IMR-90 (cell line): ENCODE data around the gene PCK2. TPM values are rescaled to one million over a fixed set of nuclear protein-coding genes. Genes with fewer than 3 reads are reported as not detected.

Experiments
- ATAC-seq: fragments of 200-7000 bp; cut with Tn5 transposase; 2 replicates; pipeline ENCODE4 v1.9.1; 2020; ENCODE audit warnings: low read depth, mild to moderate bottlenecking, moderate library complexity
- BruUV-seq: library from RNA; stranded (reverse); fragments of 400-500 nt; replicated peaks from 2 replicates; lab custom pipeline; 2021; lab: Mats Ljungman, UMichigan
- CTCF ChIA-PET: fragments of 300-600 bp; formaldehyde crosslinking; extraction: SDS; loops from one replicate; lab custom pipeline; 2021; ENCODE audit warnings: antibody characterized with exemption; lab: Yijun Ruan, JAX
- POLR2A ChIA-PET: fragments of 300-600 bp; sonication (Branson Sonifier 250); formaldehyde crosslinking; loops from one replicate; lab custom pipeline; 2022; ENCODE audit warnings: antibody characterized with exemption; ENCODE audit not compliant: unreplicated experiment; lab: Charles Lee
- DNase-seq: peaks from one replicate; pipeline ENCODE4 v3.0.0; 2013
- H2AFZ ChIP-seq: replicated peaks from 2 replicates; pipeline ENCODE3; 2013; ENCODE audit warnings: low read length, mild to moderate bottlenecking; ENCODE audit not compliant: poor library complexity
- H2AK5ac ChIP-seq: 2 replicates; pipeline ENCODE4 v1.6.1; 2013; ENCODE audit warnings: low read depth, low read length, inconsistent platforms
- H2AK9ac ChIP-seq: replicated peaks from 2 replicates; pipeline ENCODE3; 2013; ENCODE audit warnings: mild to moderate bottlenecking, low read depth, low read length, moderate library complexity; ENCODE audit not compliant: poor library complexity
- H2BK120ac ChIP-seq: 2 replicates; pipeline ENCODE4 v1.6.1; 2013; ENCODE audit warnings: low read depth, low read length, inconsistent platforms
- H2BK15ac ChIP-seq: 3 replicates; pipeline ENCODE4 v1.6.1; 2013; ENCODE audit warnings: low read depth, low read length, inconsistent platforms
- H2BK20ac ChIP-seq: 2 replicates; pipeline ENCODE4 v1.6.1; 2013; ENCODE audit warnings: low read depth, mild to moderate bottlenecking, inconsistent platforms, low read length, moderate library complexity
- H2BK5ac ChIP-seq: 2 replicates; pipeline ENCODE4 v1.6.1; 2013; ENCODE audit warnings: mild to moderate bottlenecking, low read depth, low read length, inconsistent platforms; ENCODE audit not compliant: poor library complexity, severe bottlenecking
- H3K14ac ChIP-seq: replicated peaks from 2 replicates; pipeline ENCODE4 v1.6.1; 2013; ENCODE audit warnings: low read depth, low read length, inconsistent platforms
- H3K18ac ChIP-seq: 2 replicates; pipeline ENCODE4 v1.6.1; 2013; ENCODE audit warnings: low read depth, low read length, control low read depth
- H3K23ac ChIP-seq: 2 replicates; pipeline ENCODE4 v1.6.1; 2013; ENCODE audit warnings: low read depth, low read length, inconsistent platforms
- H3K27ac ChIP-seq: 2 replicates; pipeline ENCODE4 v1.5.1; 2013; ENCODE audit warnings: mild to moderate bottlenecking, control low read depth, low read length; ENCODE audit not compliant: insufficient read depth
- H3K27me3 ChIP-seq: 2 replicates; pipeline ENCODE4 v1.6.1; 2013; ENCODE audit warnings: low read length; ENCODE audit not compliant: control insufficient read depth, insufficient read depth
- H3K36me3 ChIP-seq: 2 replicates; pipeline ENCODE4 v1.6.1; 2013; ENCODE audit warnings: low read length, mixed read lengths; ENCODE audit not compliant: control insufficient read depth, insufficient read depth
- H3K4ac ChIP-seq: 2 replicates; pipeline ENCODE4 v1.6.1; 2013; ENCODE audit warnings: low read depth, low read length, inconsistent platforms
- H3K4me1 ChIP-seq: 2 replicates; pipeline ENCODE4 v1.6.1; 2013; ENCODE audit warnings: low read length, mixed read lengths; ENCODE audit not compliant: control insufficient read depth, insufficient read depth
- H3K4me2 ChIP-seq: 2 replicates; pipeline ENCODE4 v1.6.1; 2013; ENCODE audit warnings: low read depth, mild to moderate bottlenecking, control low read depth, low read length, moderate library complexity
- H3K4me3 ChIP-seq: 2 replicates; pipeline ENCODE4 v1.5.1; 2013; ENCODE audit warnings: low read depth, mild to moderate bottlenecking, control low read depth, low read length, moderate library complexity; ENCODE audit not compliant: insufficient read depth
- H3K56ac ChIP-seq: 2 replicates; pipeline ENCODE4 v1.6.1; 2013; ENCODE audit warnings: low read length, inconsistent platforms; ENCODE audit not compliant: insufficient read depth; ENCODE audit errors: extremely low read depth
- H3K79me1 ChIP-seq, 2 experiments: 2 replicates each; pipeline ENCODE4 v1.6.1; 2013; ENCODE audit warnings: low read length in 2 of 2, inconsistent platforms in 1 of 2, low read depth in 1 of 2
- H3K9ac ChIP-seq: 2 replicates; pipeline ENCODE4 v1.6.1; 2013; ENCODE audit warnings: low read depth, low read length, control low read depth
- H3K9me1 ChIP-seq: 2 replicates; pipeline ENCODE4 v1.6.1; 2013; ENCODE audit warnings: low read length, inconsistent platforms; ENCODE audit not compliant: insufficient read depth
- H3K9me3 ChIP-seq: 2 replicates; pipeline ENCODE4 v1.6.1; 2013; ENCODE audit warnings: low read length; ENCODE audit not compliant: control insufficient read depth, insufficient read depth
- H4K20me1 ChIP-seq: 2 replicates; pipeline ENCODE4 v1.6.1; 2013; ENCODE audit warnings: low read length, inconsistent platforms; ENCODE audit not compliant: insufficient read depth
- H4K5ac ChIP-seq: 2 replicates; pipeline ENCODE4 v1.6.1; 2013; ENCODE audit warnings: mild to moderate bottlenecking, low read depth, low read length, control low read depth
- H4K8ac ChIP-seq, 2 experiments: 2 replicates each; pipeline ENCODE4 v1.6.1; 2013; ENCODE audit warnings: low read depth in 2 of 2, low read length in 2 of 2, control low read depth in 1 of 2, inconsistent platforms in 1 of 2
- H4K91ac ChIP-seq: 2 replicates; pipeline ENCODE4 v1.6.1; 2013; ENCODE audit warnings: low read depth, low read length, inconsistent platforms; ENCODE audit not compliant: insufficient read depth
- BHLHE40 ChIP-seq: fragments of 150-350 bp; IDR thresholded peaks from 2 replicates; pipeline ENCODE4 v1.6.1; 2016; ENCODE audit warnings: mild to moderate bottlenecking, low read depth, low read length
- CEBPB ChIP-seq: IDR thresholded peaks from 2 replicates; pipeline ENCODE4 v1.6.1; 2012; ENCODE audit warnings: low read depth, low read length, improper control_type of control experiment
- CHD1 ChIP-seq: IDR thresholded peaks from 2 replicates; pipeline ENCODE4 v1.6.1; 2012; ENCODE audit warnings: low read depth, low read length, improper control_type of control experiment
- CTCF ChIP-seq: conservative IDR thresholded peaks from 2 replicates; pipeline ENCODE4 v1.5.1; 2012; ENCODE audit warnings: mild to moderate bottlenecking, low read depth, low read length, improper control_type of control experiment
- ELK1 ChIP-seq: fragments of 150-350 bp; IDR thresholded peaks from 2 replicates; pipeline ENCODE4 v1.6.1; 2016; ENCODE audit warnings: low read depth, mild to moderate bottlenecking, low read length, moderate library complexity, borderline replicate concordance
- FOS ChIP-seq: fragments of 150-350 bp; IDR thresholded peaks from 2 replicates; pipeline ENCODE4 v1.6.1; 2016; ENCODE audit warnings: low read depth, low read length
- MAFK ChIP-seq: IDR thresholded peaks from 2 replicates; pipeline ENCODE4 v1.6.1; 2012; ENCODE audit warnings: low read depth, low read length, improper control_type of control experiment
- MAZ ChIP-seq: IDR thresholded peaks from 2 replicates; pipeline ENCODE4 v1.6.1; 2012; ENCODE audit warnings: low read depth, mild to moderate bottlenecking, low read length, improper control_type of control experiment, moderate library complexity, borderline replicate concordance
- MXI1 ChIP-seq: IDR thresholded peaks from 2 replicates; pipeline ENCODE4 v1.6.1; 2012; ENCODE audit warnings: low read depth, mild to moderate bottlenecking, low read length, moderate library complexity, borderline replicate concordance
- NFE2L2 ChIP-seq: fragments of 150-350 bp; IDR thresholded peaks from 2 replicates; pipeline ENCODE4 v1.6.1; 2016; ENCODE audit warnings: low read depth, mild to moderate bottlenecking, low read length
- POLR2A ChIP-seq: IDR thresholded peaks from 2 replicates; pipeline ENCODE4 v1.6.1; 2012; ENCODE audit warnings: mild to moderate bottlenecking, low read depth, low read length
- RAD21 ChIP-seq: IDR thresholded peaks from 2 replicates; pipeline ENCODE4 v1.6.1; 2012; ENCODE audit warnings: low read length, improper control_type of control experiment
- RCOR1 ChIP-seq: IDR thresholded peaks from 2 replicates; pipeline ENCODE4 v1.6.1; 2012; ENCODE audit warnings: mild to moderate bottlenecking, low read length, improper control_type of control experiment; ENCODE audit not compliant: insufficient replicate concordance
- RFX5 ChIP-seq: IDR thresholded peaks from 2 replicates; pipeline ENCODE4 v1.8.0; 2012; ENCODE audit warnings: low read depth, mild to moderate bottlenecking, low read length, moderate library complexity
- SMC3 ChIP-seq: fragments of 150-350 bp; IDR thresholded peaks from 2 replicates; pipeline ENCODE4 v1.6.1; 2016; ENCODE audit warnings: low read depth, mild to moderate bottlenecking, antibody characterized with exemption, low read length, moderate library complexity
- USF2 ChIP-seq: fragments of 150-350 bp; IDR thresholded peaks from 2 replicates; pipeline ENCODE4 v1.6.1; 2017; ENCODE audit warnings: mild to moderate bottlenecking, antibody characterized with exemption, low read length, low read depth
- WGBS, 2 experiments: methylation state at CpG; one replicate each; pipeline versions ENCODE4 v1.1.5 to v1.1.7; 2013; ENCODE audit warnings: missing lambda C conversion rate in 2 of 2; ENCODE audit not compliant: insufficient read length in 1 of 2; ENCODE audit errors: extremely low coverage in 2 of 2; 5-methylcytosine and 5-hydroxymethylcytosine counted together
- dilution Hi-C: fragments of 300-500 bp; cut with HindIII; formaldehyde crosslinking; loops from one replicate; pipeline ENCODE4 v1.14.3; 2018; ENCODE audit warnings: low sequenced_read_pairs; ENCODE audit not compliant: unreplicated experiment
- in situ Hi-C: fragments of 300-500 bp; cut with MboI; formaldehyde crosslinking; loops from 3 replicates; pipeline ENCODE4 v1.14.3; 2019; ENCODE audit warnings: low sequenced_read_pairs, inconsistent platforms, mixed read lengths
- intact Hi-C: fragments of 100-400 bp; cut with micrococcal nuclease; formaldehyde crosslinking; loops from 2 replicates; pipeline ENCODE4 v1.10.0; 2022
- polyA plus RNA-seq, 3 experiments: library from polyadenylated mRNA; depleted of rRNA; stranded (reverse); fragments of >200 nt; gene quantifications; 2 replicates each; pipeline ENCODE4 v1.2.3, GENCODE V29; 2012; ENCODE audit warnings: low replicate concordance in 1 of 3
- total RNA-seq: library from RNA; depleted of rRNA; stranded (reverse); fragments of >200 nt; gene quantifications from 2 replicates; pipeline ENCODE4 v1.2.3, GENCODE V29; 2012

Gene PCK2
- total and polyA plus RNA-seq, 2 of the 4 experiments (the other 2 are of a cell fraction): 13.4 to 29.4 TPM

GRCh38 chr14:24057867-24058259 lies 36.2 kb upstream of the PCK2 start:
- H2BK20ac ChIP-seq: no peak overlapping the region
- H3K27ac ChIP-seq: no peak overlapping the region
- 39% methylated on average over 3 of the region's 14 CpGs; no CpG with 5 or more reads in 1 of the 2 experiments for WGBS, 2 experiments
- intact Hi-C loops: loop anchor here (1.0 to 2.0 kb wide), 5 partner anchors 32 to 239 kb away; partner anchors contain the start of gene IRF9
- H4K8ac ChIP-seq: no peak overlapping the region
- ATAC-seq (no peak; the same call in 1 of the 2 replicates), DNase-seq (no peak)
- no TSS peak for BruUV-seq
- no peak overlapping the region for H4K5ac ChIP-seq
- H2BK120ac ChIP-seq: no peak overlapping the region
- H4K91ac ChIP-seq: no peak overlapping the region
- TF ChIP-seq MAZ (no peak), CEBPB (no peak), MXI1 (no peak), RAD21 (no peak), MAFK (no peak), POLR2A (no peak), CTCF (no peak), ELK1 (no peak), RCOR1 (no peak), CHD1 (no peak), USF2 (no peak), RFX5 (no peak), FOS (no peak), BHLHE40 (no peak), NFE2L2 (no peak), SMC3 (no peak)
- no peak overlapping the region for H3K4ac ChIP-seq
- H3K36me3 ChIP-seq: no peaks in the 10 kb centered on the region
- no peak overlapping the region for H2AK5ac ChIP-seq
- H3K18ac ChIP-seq: no peak overlapping the region
- no peak overlapping the region for H3K4me3 ChIP-seq
- no peak overlapping the region for H3K9ac ChIP-seq
- H3K79me1 ChIP-seq: no peaks in the 10 kb centered on the region
- no peak overlapping the region for H3K4me2 ChIP-seq
- dilution Hi-C loops: no loop called here
- no peak overlapping the region for H2BK5ac ChIP-seq
- no peak overlapping the region for H2AFZ ChIP-seq
- H3K56ac ChIP-seq: no peak overlapping the region
- no peaks in the 10 kb centered on the region for H3K4me1 ChIP-seq
- H3K27me3 ChIP-seq: peaks cover 34% of the 10 kb centered on the region; the same call in 1 of the 2 replicates
- no peak overlapping the region for H2AK9ac ChIP-seq
- no peaks in the 10 kb centered on the region for H4K20me1 ChIP-seq
- 0 out of 2 replicates have a peak, but pooled peaks cover 2% of the 10 kb centered on the region for H3K9me1 ChIP-seq
- ChIA-PET POLR2A (no interaction called here), CTCF (interaction anchor here (0.7 to 2.7 kb wide), 10 partner anchors 9 to 250 kb away, joined by 3 to 41 read pairs (median 4); no protein-coding TSS in a partner anchor)
- H3K9me3 ChIP-seq: no peaks in the 10 kb centered on the region
- H3K23ac ChIP-seq: no peak overlapping the region
- H3K14ac ChIP-seq: no peak overlapping the region
- no peak overlapping the region for H2BK15ac ChIP-seq
- in situ Hi-C loops: loop anchor here (5.0 kb wide), 1 partner anchor 34 kb away; the partner anchor contains the start of gene PCK2
